Neural crest cell (in vitro differentiated cells): ENCODE results near the gene DEAF1. TPM values are rescaled to one million over a fixed set of nuclear protein-coding genes. Genes with fewer than 3 reads are reported as not detected.
"Not testable (repeated sequence)": the region's sequence is repeated elsewhere in the genome, so short reads cannot be mapped to it uniquely, and the experiment has no call there.

Source experiments
- DNase-seq: peaks from one replicate; pipeline ENCODE4 v3.0.0; 2021; ENCODE audit warnings: low read depth, mixed read lengths, low spot score
- H3K27ac Mint-ChIP-seq: one replicate; pipeline ENCODE4 v1.8.0; 2021; ENCODE audit warnings: mild to moderate bottlenecking, mixed read lengths; ENCODE audit not compliant: unreplicated experiment
- H3K27me3 Mint-ChIP-seq: 2 replicates; pipeline ENCODE4 v1.8.0; 2021; ENCODE audit warnings: low read depth, mild to moderate bottlenecking, mixed read lengths
- H3K36me3 Mint-ChIP-seq: 2 replicates; pipeline ENCODE4 v1.8.0; 2021; ENCODE audit warnings: low read depth, mild to moderate bottlenecking, mixed read lengths
- H3K4me1 Mint-ChIP-seq: 2 replicates; pipeline ENCODE4 v1.8.0; 2021; ENCODE audit warnings: mixed read lengths
- H3K4me3 Mint-ChIP-seq: one replicate; pipeline ENCODE4 v1.8.0; 2021; ENCODE audit warnings: mild to moderate bottlenecking, mixed read lengths
- H3K9me3 Mint-ChIP-seq: 2 replicates; pipeline ENCODE4 v1.8.0; 2021; ENCODE audit warnings: mixed read lengths
- CTCF ChIP-seq: fragments of 200-600 bp; sonication (generic); conservative IDR thresholded peaks from 2 replicates; pipeline ENCODE4 v1.5.0; 2021; ENCODE audit warnings: antibody characterized with exemption, mild to moderate bottlenecking
- total RNA-seq: library from RNA; stranded (reverse); gene quantifications from 2 replicates; pipeline ENCODE4 v1.2.1, GENCODE V29; 2021

Gene DEAF1
- total RNA-seq, 1 donor from 2014 or later: 60.9 TPM

GRCh38 chr11:656426-656825 is 38.6 kb downstream of the DEAF1 start:
- no peak for DNase-seq
- no peak overlapping the region for H3K27ac Mint-ChIP-seq
- no peak overlapping the region for H3K4me3 Mint-ChIP-seq
- peaks cover 6% of the 10 kb centered on the region for H3K36me3 Mint-ChIP-seq
- no peaks in the 10 kb centered on the region for H3K4me1 Mint-ChIP-seq
- TF ChIP-seq CTCF: no peak
- no peaks in the 10 kb centered on the region for H3K27me3 Mint-ChIP-seq
- no peaks in the 10 kb centered on the region for H3K9me3 Mint-ChIP-seq

GRCh38 chr11:655036-655726 is 39.8 kb downstream of the DEAF1 start:
- H3K4me3 Mint-ChIP-seq: no peak overlapping the region
- H3K4me1 Mint-ChIP-seq: no peaks in the 10 kb centered on the region
- no peaks in the 10 kb centered on the region for H3K9me3 Mint-ChIP-seq
- no peaks in the 10 kb centered on the region for H3K27me3 Mint-ChIP-seq
- no peak overlapping the region for H3K27ac Mint-ChIP-seq
- no peak for DNase-seq
- no peak for TF ChIP-seq CTCF
- peaks cover 8% of the 10 kb centered on the region for H3K36me3 Mint-ChIP-seq

GRCh38 chr11:654444-654843 is 40.6 kb downstream of the DEAF1 start:
- H3K27ac Mint-ChIP-seq, H3K9me3 Mint-ChIP-seq, H3K27me3 Mint-ChIP-seq, DNase-seq, H3K36me3 Mint-ChIP-seq, H3K4me3 Mint-ChIP-seq, H3K4me1 Mint-ChIP-seq: not testable (repeated sequence)

- TF ChIP-seq CTCF: no peak
- Mint-ChIP-seq H3K27ac (no peak overlapping the region), H3K36me3 (peaks cover 8% of the 10 kb centered on the region), H3K27me3 (no peaks in the 10 kb centered on the region), H3K4me1 (no peaks in the 10 kb centered on the region), H3K9me3 (no peaks in the 10 kb centered on the region), H3K4me3 (no peak overlapping the region)
- DNase-seq: no peak
Measured at GRCh38 chr11:653837-654236, 41.2 kb downstream of the DEAF1 start.

GRCh38 chr11:653136-653535 is 41.9 kb downstream of the DEAF1 start:
- H3K9me3 Mint-ChIP-seq: not testable (repeated sequence)

GRCh38 chr11:650482-650881 is 44.5 kb downstream of the DEAF1 start:
- Mint-ChIP-seq H3K4me3 (no peak overlapping the region), H3K27me3 (no peaks in the 10 kb centered on the region), H3K4me1 (no peaks in the 10 kb centered on the region), H3K9me3 (no peaks in the 10 kb centered on the region), H3K27ac (no peak overlapping the region), H3K36me3 (peaks cover 11% of the 10 kb centered on the region)
- DNase-seq: no peak
- TF ChIP-seq CTCF: no peak

More at GRCh38 chr11:653136-653535, 41.9 kb downstream of the DEAF1 start:
- H3K4me1 Mint-ChIP-seq, H3K4me3 Mint-ChIP-seq, H3K27ac Mint-ChIP-seq, H3K27me3 Mint-ChIP-seq, DNase-seq: not testable (repeated sequence)
- H3K36me3 Mint-ChIP-seq: peaks cover 11% of the 10 kb centered on the region

GRCh38 chr11:647672-648158 is 47.3 kb downstream of the DEAF1 start:
- H3K36me3 Mint-ChIP-seq, H3K4me3 Mint-ChIP-seq, H3K4me1 Mint-ChIP-seq, H3K27ac Mint-ChIP-seq, H3K9me3 Mint-ChIP-seq, DNase-seq, H3K27me3 Mint-ChIP-seq: not testable (repeated sequence)
